Inflammatory macrophage (primary cell): ENCODE measurements around the gene HSPA4.
A peak's percentile ranks its signal among the peaks of the same experiment; 100 is the strongest.

Experiments used
- DNase-seq, 2 donors: peaks; one replicate each; pipeline ENCODE4 v3.0.0-alpha.2; 2020 to 2022

Gene HSPA4

GRCh38 chr5:133106761-133107572 lies 55.2 kb downstream of the HSPA4 start:
- DNase-seq = no peak

- peak; percentile 82 to 85 for DNase-seq
These were observed 56.7 kb downstream of the HSPA4 start for GRCh38 chr5:133108481-133108921.

GRCh38 chr5:133109655-133110483 lies 58.1 kb downstream of the HSPA4 start:
- no peak for DNase-seq

GRCh38 chr5:133110709-133111108 lies 58.9 kb downstream of the HSPA4 start:
- no peak for DNase-seq

- peak; percentile 82 to 90 for DNase-seq
These were observed 59.5 kb downstream of the HSPA4 start for GRCh38 chr5:133111299-133111698.

GRCh38 chr5:133112026-133112660 lies 60.3 kb downstream of the HSPA4 start:
- no peak for DNase-seq

- no peak for DNase-seq
These were observed 61.7 kb downstream of the HSPA4 start for GRCh38 chr5:133113331-133114061.

- no peak for DNase-seq
These were observed 62.5 kb downstream of the HSPA4 start for GRCh38 chr5:133114166-133114932.

GRCh38 chr5:133114933-133115310 lies 63.1 kb downstream of the HSPA4 start:
- DNase-seq = no peak

- DNase-seq = no peak
These were observed 64.8 kb downstream of the HSPA4 start for GRCh38 chr5:133116601-133117000.

- no peak for DNase-seq
These were observed 65.5 kb downstream of the HSPA4 start for GRCh38 chr5:133117166-133117911.

- no peak for DNase-seq
These were observed 66.2 kb downstream of the HSPA4 start for GRCh38 chr5:133117912-133118445.

GRCh38 chr5:133118741-133119140 lies 66.9 kb downstream of the HSPA4 start:
- DNase-seq = no peak

GRCh38 chr5:133119233-133119711 lies 67.5 kb downstream of the HSPA4 start:
- DNase-seq = no peak

GRCh38 chr5:133120156-133120750 lies 68.4 kb downstream of the HSPA4 start:
- no peak for DNase-seq

- DNase-seq = no peak
These were observed 69.3 kb downstream of the HSPA4 start for GRCh38 chr5:133121080-133121479.

GRCh38 chr5:133121611-133122150 lies 69.9 kb downstream of the HSPA4 start:
- no peak for DNase-seq

- no peak for DNase-seq
These were observed 70.9 kb downstream of the HSPA4 start for GRCh38 chr5:133122711-133123110.

GRCh38 chr5:133123297-133123696 lies 71.5 kb downstream of the HSPA4 start:
- DNase-seq = no peak

- no peak for DNase-seq
These were observed 73.1 kb downstream of the HSPA4 start for GRCh38 chr5:133124891-133125290.
